GM18870 (cell line): ENCODE data around the gene MYO7B.

Experiments
- ATAC-seq: cut with Tn5 transposase; IDR thresholded peaks from one replicate; pipeline ENCODE4 v1.9.1; 2021; ENCODE audit warnings: moderate library complexity; ENCODE audit not compliant: unreplicated experiment

MYO7B gene

GRCh38 chr2:127658641-127659407 lies 123.3 kb downstream of the MYO7B start:
- no peak for ATAC-seq

GRCh38 chr2:127659408-127660290 lies 124.2 kb downstream of the MYO7B start:
- ATAC-seq, result no peak

GRCh38 chr2:127660291-127660578 lies 124.8 kb downstream of the MYO7B start:
- ATAC-seq, result no peak

GRCh38 chr2:127661072-127661649 lies 125.7 kb downstream of the MYO7B start:
- ATAC-seq, result no peak

- no peak for ATAC-seq
Measured at GRCh38 chr2:127661949-127662510, 126.5 kb downstream of the MYO7B start.

GRCh38 chr2:127662937-127663565 lies 127.6 kb downstream of the MYO7B start:
- no peak for ATAC-seq

GRCh38 chr2:127663566-127664064 lies 128.1 kb downstream of the MYO7B start:
- ATAC-seq, result no peak

GRCh38 chr2:127664065-127664894 lies 128.8 kb downstream of the MYO7B start:
- ATAC-seq, result no peak

- no peak for ATAC-seq
Measured at GRCh38 chr2:127664895-127665225, 129.4 kb downstream of the MYO7B start.

- no peak for ATAC-seq
Measured at GRCh38 chr2:127665267-127665893, 129.9 kb downstream of the MYO7B start.

- no peak for ATAC-seq
Measured at GRCh38 chr2:127669056-127669455, 133.6 kb downstream of the MYO7B start.

- ATAC-seq, result no peak
Measured at GRCh38 chr2:127670055-127670956, 134.8 kb downstream of the MYO7B start.

- ATAC-seq, result no peak
Measured at GRCh38 chr2:127670957-127671290, 135.4 kb downstream of the MYO7B start.

GRCh38 chr2:127671557-127672302 lies 136.2 kb downstream of the MYO7B start:
- ATAC-seq, result no peak

- no peak for ATAC-seq
Measured at GRCh38 chr2:127672341-127673224, 137.1 kb downstream of the MYO7B start.

- no peak for ATAC-seq
Measured at GRCh38 chr2:127673291-127674069, 138.0 kb downstream of the MYO7B start.
